Fibroblast of pulmonary artery (primary cell): ENCODE results near the gene SULT4A1.

Experiments
- DNase-seq: peaks from one replicate; pipeline ENCODE4 v3.0.0-alpha.2; 2010; ENCODE audit warnings: low read depth
- H3K4me3 ChIP-seq: replicated peaks from 2 replicates; pipeline ENCODE4 v1.5.1; 2011; ENCODE audit warnings: low read depth, mild to moderate bottlenecking, control low read depth, low read length, moderate library complexity
- TF ChIP-seq, protein P1 (sequence below): IDR thresholded peaks from 2 replicates; pipeline ENCODE4 v1.5.1; 2011; ENCODE audit warnings: mild to moderate bottlenecking, control low read depth, low read length, inconsistent platforms; ENCODE audit errors: missing control alignments

Gene SULT4A1

DNA sequence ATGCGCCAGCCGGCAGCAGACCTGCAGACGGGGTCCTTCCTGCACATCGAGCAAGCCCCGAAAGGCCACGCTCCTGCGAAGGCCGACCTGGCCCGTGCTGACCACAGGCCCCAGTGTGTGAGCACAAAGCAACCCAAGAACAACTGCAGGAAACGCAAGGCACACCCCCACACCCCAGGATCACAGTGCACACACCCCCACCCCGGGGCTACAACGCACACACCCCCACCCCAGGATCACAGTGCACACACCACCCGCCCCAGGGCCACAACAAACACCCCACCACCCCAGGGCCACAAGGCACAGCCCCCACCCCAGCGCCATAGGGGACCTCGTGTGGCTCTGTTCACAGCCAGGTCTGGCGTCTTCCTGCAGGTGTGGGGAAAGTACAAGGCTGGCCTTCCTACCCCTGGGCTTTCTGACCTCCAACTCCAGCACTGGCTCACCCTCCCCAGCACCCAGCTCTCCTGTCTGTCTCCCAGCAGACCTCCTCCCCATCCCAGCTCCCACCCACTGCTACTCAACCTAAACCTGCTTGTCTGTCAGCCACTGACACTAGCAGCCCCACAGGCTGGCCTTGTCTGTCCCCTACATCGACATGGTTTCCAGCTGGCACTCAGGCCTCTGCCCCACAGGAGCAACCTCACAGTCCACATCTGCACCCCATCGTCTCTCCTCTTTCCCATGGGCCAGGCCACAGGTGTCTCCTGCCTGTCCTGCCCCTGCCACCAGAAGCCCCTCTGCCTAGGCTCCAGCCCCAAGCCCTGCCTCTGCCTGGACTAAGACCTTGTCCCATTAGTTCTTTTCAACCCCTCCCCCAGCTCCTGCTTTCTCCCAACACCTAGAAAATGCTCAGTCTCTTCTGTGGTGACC, 29.7 kb downstream of the SULT4A1 start:
- no peak for DNase-seq
- H3K4me3 ChIP-seq: no peak overlapping the region
- TF ChIP-seq, protein P1, sequence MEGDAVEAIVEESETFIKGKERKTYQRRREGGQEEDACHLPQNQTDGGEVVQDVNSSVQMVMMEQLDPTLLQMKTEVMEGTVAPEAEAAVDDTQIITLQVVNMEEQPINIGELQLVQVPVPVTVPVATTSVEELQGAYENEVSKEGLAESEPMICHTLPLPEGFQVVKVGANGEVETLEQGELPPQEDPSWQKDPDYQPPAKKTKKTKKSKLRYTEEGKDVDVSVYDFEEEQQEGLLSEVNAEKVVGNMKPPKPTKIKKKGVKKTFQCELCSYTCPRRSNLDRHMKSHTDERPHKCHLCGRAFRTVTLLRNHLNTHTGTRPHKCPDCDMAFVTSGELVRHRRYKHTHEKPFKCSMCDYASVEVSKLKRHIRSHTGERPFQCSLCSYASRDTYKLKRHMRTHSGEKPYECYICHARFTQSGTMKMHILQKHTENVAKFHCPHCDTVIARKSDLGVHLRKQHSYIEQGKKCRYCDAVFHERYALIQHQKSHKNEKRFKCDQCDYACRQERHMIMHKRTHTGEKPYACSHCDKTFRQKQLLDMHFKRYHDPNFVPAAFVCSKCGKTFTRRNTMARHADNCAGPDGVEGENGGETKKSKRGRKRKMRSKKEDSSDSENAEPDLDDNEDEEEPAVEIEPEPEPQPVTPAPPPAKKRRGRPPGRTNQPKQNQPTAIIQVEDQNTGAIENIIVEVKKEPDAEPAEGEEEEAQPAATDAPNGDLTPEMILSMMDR: no peak

DNA sequence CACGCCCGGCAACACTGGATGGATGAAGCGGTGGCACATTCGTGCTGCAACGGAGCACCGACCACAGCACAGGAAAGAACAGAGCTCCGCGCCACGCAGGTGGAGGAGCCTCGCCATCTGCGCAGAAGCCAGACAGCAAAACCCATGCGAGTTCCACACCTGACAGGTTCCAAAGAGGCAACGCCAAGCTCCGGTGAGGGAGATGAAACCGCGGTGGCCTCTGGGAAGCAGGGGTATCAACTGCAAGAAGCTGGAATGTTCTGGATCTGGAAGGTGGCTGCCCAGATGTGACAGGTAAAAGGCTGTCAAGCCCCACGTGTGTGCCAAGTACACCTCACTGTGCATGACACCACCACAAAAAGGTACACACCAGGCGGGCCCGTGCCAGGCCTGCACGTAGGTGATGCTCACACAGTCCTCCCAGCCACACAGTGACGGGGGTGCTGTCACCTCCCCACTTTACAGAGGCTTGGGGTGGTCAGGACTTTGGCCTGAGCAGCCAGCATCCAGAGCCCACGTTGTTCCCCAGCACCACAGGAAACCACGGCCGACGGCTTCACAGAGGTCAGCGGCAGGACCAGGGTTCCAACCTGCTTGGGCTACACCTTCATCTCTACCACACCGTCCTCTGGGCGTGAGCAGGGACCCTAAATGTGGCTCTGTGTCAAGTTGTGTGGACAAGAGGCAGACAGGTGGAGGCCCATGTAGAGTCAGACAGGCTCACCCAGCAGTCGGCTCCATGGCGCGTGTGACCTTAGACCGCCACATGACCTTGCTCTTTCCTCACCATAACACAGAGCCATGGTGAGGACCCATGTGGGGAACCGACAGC, 30.5 kb downstream of the SULT4A1 start:
- H3K4me3 ChIP-seq: no peak overlapping the region
- TF ChIP-seq, protein P1: no peak
- no peak for DNase-seq

DNA sequence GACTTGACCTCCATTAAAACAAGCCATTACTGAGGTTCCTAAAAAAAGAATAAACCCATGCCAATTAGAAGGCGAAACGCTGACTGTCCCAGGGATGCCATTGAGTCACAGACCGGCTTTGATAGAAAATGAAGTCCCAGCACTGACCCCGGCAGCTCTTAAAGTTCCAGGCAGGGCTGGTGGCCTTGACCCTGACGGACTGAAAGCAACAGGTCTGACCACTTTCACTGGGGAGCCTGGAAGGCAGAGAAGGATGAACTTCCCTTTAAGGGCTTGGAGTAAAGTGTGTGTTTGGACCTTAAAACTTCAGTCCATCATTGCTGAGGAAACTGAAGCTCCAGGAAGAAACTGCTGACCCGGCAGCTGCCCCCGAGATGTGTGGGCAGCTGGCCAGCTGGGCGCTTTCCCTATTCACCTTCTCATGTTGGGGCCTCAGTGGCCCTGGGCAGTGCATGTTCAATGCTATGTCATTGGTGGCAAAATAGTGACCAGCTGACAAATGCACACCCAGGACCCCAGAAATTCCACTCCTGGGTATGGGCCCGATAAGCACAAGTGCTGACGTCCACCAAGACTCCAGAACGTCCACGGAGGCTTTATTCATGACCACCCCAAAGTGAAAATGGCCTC, 31.3 kb downstream of the SULT4A1 start:
- DNase-seq: no peak
- TF ChIP-seq, protein P1: no peak
- no peak overlapping the region for H3K4me3 ChIP-seq

DNA sequence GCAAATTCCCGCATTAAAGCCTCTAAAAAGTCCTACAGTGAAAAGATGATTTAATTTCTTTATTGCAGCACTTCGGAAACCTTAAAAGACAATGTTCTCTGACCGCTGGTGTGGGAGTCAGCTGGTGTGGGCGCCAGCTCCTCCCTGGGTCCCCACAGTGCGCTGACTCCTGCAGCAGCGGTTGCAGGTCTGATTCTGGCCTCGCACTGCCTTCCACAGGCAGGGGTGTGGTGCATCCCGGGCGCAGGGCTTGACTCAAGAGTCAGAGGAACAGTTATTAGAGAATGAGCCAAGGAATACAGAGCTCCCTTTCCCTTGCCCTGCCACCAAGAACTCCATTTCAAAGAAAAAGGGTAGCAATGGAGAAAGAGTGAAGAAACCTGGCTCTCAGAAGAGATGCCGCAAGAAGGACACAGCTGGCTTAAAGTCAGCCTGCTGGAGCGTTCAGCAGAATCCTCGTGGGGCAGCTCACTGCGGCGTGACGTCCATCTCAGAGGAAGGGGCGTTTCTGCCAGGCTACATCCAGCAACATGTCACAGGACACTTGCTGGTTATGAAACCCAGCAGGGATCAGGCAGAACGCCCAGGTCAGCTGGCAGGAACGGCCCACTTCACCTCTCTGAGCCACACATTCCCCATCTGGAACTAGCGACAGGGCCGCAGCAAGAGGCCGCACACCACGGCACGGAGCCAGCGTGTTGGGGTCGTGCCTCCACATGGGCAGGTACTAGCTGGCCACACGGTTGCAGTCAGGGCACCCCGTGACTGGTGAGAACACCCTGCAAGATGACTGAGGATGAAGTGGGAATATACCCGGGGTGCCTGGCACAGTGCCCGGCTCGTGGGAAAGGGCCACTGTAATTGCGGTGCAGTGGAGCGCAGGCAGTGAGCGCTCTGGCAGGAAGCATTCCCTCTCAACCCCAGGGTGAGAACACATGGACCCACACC, 32.1 kb downstream of the SULT4A1 start:
- TF ChIP-seq, protein P1: no peak
- peak; percentile 45 for DNase-seq
- no peak overlapping the region for H3K4me3 ChIP-seq

DNA sequence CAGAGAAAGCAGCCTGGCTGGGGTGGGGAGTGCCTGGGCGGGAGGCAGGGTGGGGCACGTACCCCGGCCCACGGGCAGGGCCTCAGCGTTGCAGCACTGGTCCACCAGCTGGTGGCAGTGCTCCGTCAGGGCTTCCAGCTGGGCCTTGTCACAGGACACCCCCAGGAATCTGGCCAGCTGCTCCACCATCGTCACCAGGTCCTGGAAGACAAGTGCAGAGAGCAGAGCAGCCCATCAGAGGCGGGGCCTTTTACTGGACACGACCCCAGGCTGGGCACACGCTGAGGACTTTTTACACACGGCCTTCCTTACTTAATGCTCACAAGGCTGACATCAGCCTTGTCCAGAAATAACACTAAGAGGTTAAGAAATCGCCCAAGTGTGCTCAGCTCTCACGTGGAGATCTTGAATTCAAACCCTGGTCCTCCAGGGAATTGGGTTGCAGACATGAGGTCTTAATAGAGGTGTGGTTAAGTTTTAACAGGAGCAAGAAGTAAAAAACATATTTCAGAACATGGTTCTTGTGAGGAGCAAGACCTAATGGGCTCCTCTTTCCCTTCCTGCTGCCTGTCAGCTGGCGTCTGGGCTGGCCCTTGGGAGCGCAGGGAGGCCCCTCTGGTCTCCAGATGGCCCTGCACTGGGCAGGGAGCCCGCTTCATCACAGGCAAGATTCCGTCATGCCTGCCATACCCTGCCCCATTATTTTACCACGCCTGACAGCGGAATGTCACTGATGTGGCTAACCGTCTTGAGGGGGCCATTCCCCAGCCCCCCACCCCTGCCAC, 33.1 kb downstream of the SULT4A1 start:
- peak; percentile 49 for DNase-seq
- no peak overlapping the region for H3K4me3 ChIP-seq
- TF ChIP-seq, protein P1: no peak
